H1 (cell line): ENCODE results near the gene MAML3. TPM values are rescaled to one million over a fixed set of nuclear protein-coding genes. Genes with fewer than 3 reads are reported as not detected.
A peak's percentile ranks its signal among the peaks of the same experiment; 100 is the strongest.

Experiments used
- CTCF ChIA-PET: fragments of 300-600 bp; sonication (Branson Sonifier 250); formaldehyde crosslinking; loops from one replicate; lab custom pipeline; 2021; ENCODE audit not compliant: partially characterized antibody; lab: Charles Lee
- POLR2A ChIA-PET: fragments of 300-600 bp; sonication (Branson Sonifier 250); formaldehyde crosslinking; loops from one replicate; lab custom pipeline; 2021; ENCODE audit warnings: inconsistent platforms; ENCODE audit not compliant: partially characterized antibody; lab: Charles Lee
- DNase-seq, 2 experiments: peaks; one replicate each; pipeline versions ENCODE4 v3.0.0 to v3.0.0-alpha.2; 2010 to 2022; ENCODE audit warnings: low spot score in 2 of 2, low read depth in 1 of 2, mixed read lengths in 1 of 2
- FAIRE-seq: peaks from 2 replicates; lab custom pipeline; 2011; peaks lifted over from hg19 to GRCh38; lab: Jason Lieb, UNC
- H2AFZ ChIP-seq: 2 replicates; pipeline ENCODE4 v1.8.1; 2012; ENCODE audit warnings: low read length, inconsistent platforms
- H2AK5ac ChIP-seq: 2 replicates; pipeline ENCODE4 v1.6.1; 2013; ENCODE audit warnings: low read depth, low read length
- H2BK120ac ChIP-seq: replicated peaks from 2 replicates; pipeline ENCODE3; 2013; ENCODE audit warnings: low read depth, low read length, inconsistent platforms
- H2BK12ac ChIP-seq: 2 replicates; pipeline ENCODE4 v1.6.1; 2013; ENCODE audit warnings: low read depth, low read length
- H2BK15ac ChIP-seq: 2 replicates; pipeline ENCODE4 v1.6.1; 2013; ENCODE audit warnings: low read length
- H2BK20ac ChIP-seq: 2 replicates; pipeline ENCODE4 v1.6.1; 2013; ENCODE audit warnings: low read length
- H2BK5ac ChIP-seq: 2 replicates; pipeline ENCODE4 v1.6.1; 2013; ENCODE audit warnings: low read depth, low read length
- H3K14ac ChIP-seq: 2 replicates; pipeline ENCODE4 v1.6.1; 2013; ENCODE audit warnings: inconsistent platforms; ENCODE audit not compliant: insufficient read length
- H3K18ac ChIP-seq: 2 replicates; pipeline ENCODE4 v1.6.1; 2013; ENCODE audit warnings: low read length; ENCODE audit errors: extremely low read depth
- H3K23ac ChIP-seq: 2 replicates; pipeline ENCODE4 v1.6.1; 2013; ENCODE audit warnings: inconsistent platforms; ENCODE audit not compliant: insufficient read length
- H3K23me2 ChIP-seq: 2 replicates; pipeline ENCODE4 v1.6.1; 2013; ENCODE audit warnings: low read depth, low read length
- H3K27ac ChIP-seq: 2 replicates; pipeline ENCODE4 v1.6.1; 2011; ENCODE audit warnings: low read depth, low read length, inconsistent platforms
- H3K27me3 ChIP-seq, 4 experiments: replicated peaks in 1 of 4; 1 replicate in 1 of 4; 2 replicates in 3 of 4; pipeline versions ENCODE4 v1.6.1 to v1.8.1; 2011 to 2013; ENCODE audit warnings: low read length in 3 of 4, mild to moderate bottlenecking in 3 of 4, inconsistent platforms in 2 of 4, mixed read lengths in 2 of 4, moderate library complexity in 1 of 4; ENCODE audit not compliant: control insufficient read depth in 3 of 4, insufficient read depth in 3 of 4; ENCODE audit errors: extremely low read depth in 1 of 4
- H3K36me3 ChIP-seq, 4 experiments: 2 replicates each; pipeline versions ENCODE4 v1.6.1 to v1.8.1; 2011 to 2013; ENCODE audit warnings: mild to moderate bottlenecking in 4 of 4, low read length in 3 of 4, moderate library complexity in 2 of 4, control low read depth in 1 of 4, inconsistent platforms in 1 of 4; ENCODE audit not compliant: insufficient read depth in 4 of 4, control insufficient read depth in 2 of 4
- H3K4ac ChIP-seq: replicated peaks from 2 replicates; pipeline ENCODE3; 2013; ENCODE audit warnings: low read length, low read depth, mixed read lengths, inconsistent platforms; ENCODE audit not compliant: insufficient read length
- H3K4me1 ChIP-seq, 4 experiments: replicated peaks in 1 of 4; 1 replicate in 1 of 4; 2 replicates in 3 of 4; pipeline versions ENCODE4 v1.6.1 to v1.8.1; 2011 to 2013; ENCODE audit warnings: low read length in 3 of 4, inconsistent platforms in 2 of 4, mixed read lengths in 1 of 4; ENCODE audit not compliant: insufficient read depth in 4 of 4, control insufficient read depth in 3 of 4
- H3K4me2 ChIP-seq, 2 experiments: 2 replicates each; pipeline versions ENCODE4 v1.6.1 to v1.8.1; 2011 to 2013; ENCODE audit warnings: low read depth in 2 of 2, low read length in 2 of 2, control low read depth in 1 of 2, inconsistent platforms in 1 of 2, mild to moderate bottlenecking in 1 of 2; ENCODE audit not compliant: insufficient read depth in 1 of 2
- H3K4me3 ChIP-seq, 4 experiments: fragments of 200-600, 300-600 bp in 1 of 4; sonication (generic), shearing (Covaris generic), sonication (Bioruptor Twin) in 1 of 4; 2 replicates each; pipeline versions ENCODE4 v1.5.1 to v1.8.1; 2011 to 2016; ENCODE audit warnings: low read length in 4 of 4, low read depth in 3 of 4, control low read depth in 2 of 4, inconsistent platforms in 2 of 4, mild to moderate bottlenecking in 2 of 4, mixed read lengths in 1 of 4, moderate library complexity in 1 of 4; ENCODE audit not compliant: insufficient read depth in 2 of 4; ENCODE audit errors: extremely low read depth in 1 of 4
- H3K56ac ChIP-seq: replicated peaks from 2 replicates; pipeline ENCODE3; 2013; ENCODE audit warnings: low read depth, mild to moderate bottlenecking, mixed read lengths, low read length, inconsistent platforms; ENCODE audit not compliant: insufficient read length
- H3K79me1 ChIP-seq: 2 replicates; pipeline ENCODE4 v1.6.1; 2013; ENCODE audit warnings: low read depth, low read length, control low read depth
- H3K79me2 ChIP-seq, 2 experiments: 2 replicates each; pipeline versions ENCODE4 v1.6.1 to v1.8.1; 2012 to 2013; ENCODE audit warnings: low read length in 2 of 2, mild to moderate bottlenecking in 2 of 2, inconsistent platforms in 1 of 2; ENCODE audit not compliant: insufficient read depth in 2 of 2, control insufficient read depth in 1 of 2
- H3K9ac ChIP-seq, 4 experiments: replicated peaks in 1 of 4; 1 replicate in 1 of 4; 2 replicates in 3 of 4; pipeline versions ENCODE4 v1.6.1 to v1.8.1; 2011 to 2013; ENCODE audit warnings: low read depth in 3 of 4, low read length in 3 of 4, control low read depth in 2 of 4, mild to moderate bottlenecking in 2 of 4, moderate library complexity in 2 of 4, inconsistent platforms in 1 of 4; ENCODE audit errors: extremely low read depth in 1 of 4
- H3K9me3 ChIP-seq, 2 experiments: 2 replicates each; pipeline versions ENCODE4 v1.6.1 to v1.8.1; 2012 to 2013; ENCODE audit warnings: mild to moderate bottlenecking in 2 of 2, moderate library complexity in 2 of 2, control low read depth in 1 of 2, inconsistent platforms in 1 of 2, low read depth in 1 of 2, low read length in 1 of 2, mixed read lengths in 1 of 2; ENCODE audit not compliant: insufficient read depth in 2 of 2
- H4K20me1 ChIP-seq, 2 experiments: replicated peaks in 1 of 2; 2 replicates each; pipeline versions ENCODE3 to v1.8.1; 2011 to 2013; ENCODE audit warnings: inconsistent platforms in 2 of 2, low read length in 2 of 2, mild to moderate bottlenecking in 1 of 2; ENCODE audit not compliant: insufficient read depth in 2 of 2, control insufficient read depth in 1 of 2
- H4K5ac ChIP-seq: 2 replicates; pipeline ENCODE4 v1.6.1; 2013; ENCODE audit warnings: low read length, low read depth, mixed read lengths, inconsistent platforms; ENCODE audit not compliant: insufficient read length
- H4K8ac ChIP-seq: 2 replicates; pipeline ENCODE4 v1.8.0; 2013; ENCODE audit warnings: mild to moderate bottlenecking, moderate library complexity, low read length, inconsistent platforms; ENCODE audit not compliant: insufficient read depth; ENCODE audit errors: extremely low read depth
- H4K91ac ChIP-seq: replicated peaks from 2 replicates; pipeline ENCODE3; 2013; ENCODE audit warnings: low read length, mixed read lengths, inconsistent platforms; ENCODE audit not compliant: insufficient read length
- CEBPB ChIP-seq: IDR thresholded peaks from 2 replicates; pipeline ENCODE4 v1.6.1; 2012; ENCODE audit warnings: low read depth, low read length
- HDAC6 ChIP-seq: IDR thresholded peaks from one replicate; pipeline ENCODE4 v1.7.1; 2012; ENCODE audit warnings: low read depth, mild to moderate bottlenecking, inconsistent platforms, low read length, moderate library complexity
- SP2 ChIP-seq: IDR thresholded peaks from 2 replicates; pipeline ENCODE4 v1.6.1; 2012; ENCODE audit warnings: mild to moderate bottlenecking, low read length, inconsistent platforms
- WGBS, 2 experiments: shearing (Covaris generic) in 1 of 2; methylation state at CpG; one replicate each; pipeline versions ENCODE4 v1.1.6 to v1.1.7; 2013 to 2015; ENCODE audit warnings: low lambda C conversion rate in 2 of 2, mixed read lengths in 2 of 2, inconsistent platforms in 1 of 2, low coverage in 1 of 2, missing lambda C conversion rate in 1 of 2; ENCODE audit not compliant: insufficient replicate concordance in 2 of 2, insufficient coverage in 1 of 2, insufficient read length in 1 of 2; ENCODE audit errors: extremely low coverage in 1 of 2, missing lambda C conversion rate in 1 of 2; 5-methylcytosine and 5-hydroxymethylcytosine counted together
- polyA plus RNA-seq, 7 experiments: library from polyadenylated mRNA; depleted of rRNA in 3 of 7; stranded (reverse) in 5 of 7; unstranded in 2 of 7; fragments of >200 nt in 5 of 7; fragments of 200-250 nt in 2 of 7; gene quantifications; 1 replicate in 5 of 7; 2 replicates in 1 of 7; 4 replicates in 1 of 7; pipeline versions ENCODE4 v1.2.1 to v1.2.3, GENCODE V29; 2011 to 2013; ENCODE audit warnings: missing spikeins in 2 of 7, mixed read lengths in 2 of 7
- total RNA-seq: library from RNA; stranded (reverse); fragmentation: NEBNext Ultra II Directional; extraction: Animal tissue kit (Norgen Biotek cat#: 25700); gene quantifications from 2 replicates; pipeline ENCODE4 v1.2.1, GENCODE V29; 2021

MAML3 gene
- total and polyA plus RNA-seq, 2 of the 8 experiments (the other 6 are each of a cell fraction or from before 2014, with no cell fraction given), result 2.1 to 5.7 TPM

- Histone ChIP-seq H3K36me3 (no peaks in the 10 kb centered on the region), H3K27me3 (no peaks in the 10 kb centered on the region), H3K4ac (no peak overlapping the region), H3K23ac (no peak overlapping the region), H3K27ac (no peak overlapping the region), H3K9me3 (no peaks in the 10 kb centered on the region), H4K5ac (no peak overlapping the region), H2BK5ac (no peak overlapping the region), H3K23me2 (no peaks in the 10 kb centered on the region), H2BK20ac (no peak overlapping the region), H3K4me1 (peaks cover 0 to 4% (median 1%) of the 10 kb centered on the region in 4 experiments; a peak in 3 of 7 replicates), H3K79me2 (no peaks in the 10 kb centered on the region), H4K91ac (no peak overlapping the region), H2BK120ac (no peak overlapping the region), H3K56ac (no peak overlapping the region), H3K79me1 (no peaks in the 10 kb centered on the region), H3K9ac (no peak overlapping the region), H4K8ac (no peak overlapping the region), H2AFZ (no peak overlapping the region), H3K18ac (no peak overlapping the region), H3K4me3 (no peak overlapping the region), H3K4me2 (no peak overlapping the region), H2BK12ac (no peak overlapping the region), H3K14ac (no peak overlapping the region), H4K20me1 (no peaks in the 10 kb centered on the region), H2BK15ac (no peak overlapping the region), H2AK5ac (no peak overlapping the region)
- DNase-seq (no peak), FAIRE-seq (no peak)
- TF ChIP-seq CEBPB (0 out of 2 replicates have a peak, but pooled peaks have one; percentile 40), SP2 (no peak), HDAC6 (no peak)
- ChIA-PET CTCF (interaction anchor here (0.8 to 4.0 kb wide), 3 partner anchors 19 to 291 kb away, joined by 3 to 13 read pairs (median 4); no protein-coding TSS in a partner anchor), POLR2A (no interaction called here)
- 91% methylated on average over 2 of the region's 2 CpGs; no CpG with 5 or more reads in 1 of the 2 experiments for WGBS, 2 experiments
Observed at GRCh38 chr4:140069066-140069465, 84.9 kb downstream of the MAML3 start.
